OCI-LY7 (cell line): ENCODE results near the gene ANTKMT. TPM values are rescaled to one million over a fixed set of nuclear protein-coding genes. Genes with fewer than 3 reads are reported as not detected.

Source experiments
- BruUV-seq: library from RNA; stranded (reverse); fragments of 400-500 nt; replicated peaks from 2 replicates; lab custom pipeline; 2021; lab: Mats Ljungman, UMichigan
- CTCF ChIA-PET: fragments of 300-600 bp; sonication (Branson Sonifier 250); formaldehyde crosslinking; loops from one replicate; lab custom pipeline; 2022; ENCODE audit warnings: antibody characterized with exemption; ENCODE audit not compliant: unreplicated experiment; lab: Charles Lee
- POLR2A ChIA-PET: fragments of 300-600 bp; sonication (Branson Sonifier 250); formaldehyde crosslinking; loops from one replicate; lab custom pipeline; 2022; ENCODE audit warnings: antibody characterized with exemption; lab: Charles Lee
- DNase-seq: peaks from one replicate; pipeline ENCODE4 v3.0.0-alpha.2; 2015; ENCODE audit warnings: low spot score
- H2AFZ ChIP-seq: fragments of 200-600 bp; sonication (generic), shearing (Covaris generic); 2 replicates; pipeline ENCODE4 v1.6.1; 2014; ENCODE audit warnings: mild to moderate bottlenecking, antibody characterized with exemption, low read length, moderate library complexity
- H3K27ac ChIP-seq: fragments of 200-600 bp; sonication (generic); 2 replicates; pipeline ENCODE4 v1.5.1; 2014; ENCODE audit warnings: mixed run types, low read depth, mild to moderate bottlenecking, moderate library complexity, low read length, inconsistent platforms; ENCODE audit not compliant: poor library complexity, severe bottlenecking
- H3K36me3 ChIP-seq: fragments of 200-600 bp; sonication (generic); 2 replicates; pipeline ENCODE4 v1.6.1; 2014; ENCODE audit warnings: mild to moderate bottlenecking, antibody characterized with exemption, low read length, moderate library complexity, mixed read lengths; ENCODE audit not compliant: insufficient read depth
- H3K4me1 ChIP-seq: fragments of 200-600 bp; sonication (generic); 2 replicates; pipeline ENCODE4 v1.5.1; 2014; ENCODE audit warnings: mild to moderate bottlenecking, low read length; ENCODE audit not compliant: insufficient read depth, poor library complexity, severe bottlenecking
- H3K4me2 ChIP-seq: fragments of 200-600 bp; sonication (generic); 2 replicates; pipeline ENCODE4 v1.6.1; 2014; ENCODE audit warnings: mild to moderate bottlenecking, low read length
- H3K4me3 ChIP-seq: fragments of 200-600 bp; sonication (generic); 2 replicates; pipeline ENCODE4 v1.5.1; 2014; ENCODE audit warnings: mild to moderate bottlenecking, low read depth, low read length; ENCODE audit not compliant: poor library complexity, severe bottlenecking
- H3K79me2 ChIP-seq: fragments of 200-600 bp; sonication (generic); 2 replicates; pipeline ENCODE4 v1.6.1; 2016; ENCODE audit warnings: low read depth, mild to moderate bottlenecking, low read length, moderate library complexity, mixed read lengths; ENCODE audit not compliant: insufficient read depth
- H3K9me2 ChIP-seq: fragments of 200-600 bp; sonication (generic); 2 replicates; pipeline ENCODE4 v1.6.1; 2016; ENCODE audit warnings: mild to moderate bottlenecking, low read length, mixed read lengths; ENCODE audit not compliant: insufficient read depth
- H3K9me3 ChIP-seq: fragments of 200-600 bp; sonication (generic); 2 replicates; pipeline ENCODE4 v1.6.1; 2014; ENCODE audit warnings: mild to moderate bottlenecking, mixed run types, low read length, mixed read lengths
- H4K20me1 ChIP-seq: fragments of 200-600 bp; sonication (generic); 2 replicates; pipeline ENCODE4 v1.6.1; 2014; ENCODE audit warnings: mild to moderate bottlenecking, antibody characterized with exemption, low read length, moderate library complexity, mixed read lengths; ENCODE audit not compliant: insufficient read depth
- CTCF ChIP-seq: fragments of 200-600 bp; sonication (generic); conservative IDR thresholded peaks from 2 replicates; pipeline ENCODE4 v1.5.1; 2014; ENCODE audit warnings: mild to moderate bottlenecking, antibody characterized with exemption, low read length, moderate library complexity, mixed read lengths
- EZH2phosphoT487 ChIP-seq: fragments of 200-600 bp; sonication (generic); IDR thresholded peaks from 2 replicates; pipeline ENCODE4 v1.6.1; 2018; ENCODE audit warnings: low read depth, borderline replicate concordance, mild to moderate bottlenecking, mixed run types, antibody characterized with exemption, low read length, moderate library complexity, mixed read lengths
- intact Hi-C: fragments of 100-400 bp; cut with micrococcal nuclease; formaldehyde crosslinking; loops from one replicate; pipeline ENCODE4 v1.10.0; 2022; ENCODE audit not compliant: unreplicated experiment
- microRNA-seq: library from miRNA; unstranded; fragments of <30 nt; microRNA quantifications from one replicate; pipeline ENCODE4 v1.2.0, GENCODE V29; 2022; ENCODE audit warnings: borderline replicate concordance
- small RNA-seq: library from RNA; depleted of rRNA; stranded (forward); fragments of <200 nt; gene quantifications from one replicate; pipeline ENCODE3, GENCODE V24; 2014
- total RNA-seq, 2 experiments: library from RNA; depleted of rRNA in 1 of 2; stranded (reverse); fragments of >200 nt in 1 of 2; shearing (Covaris generic) in 1 of 2; gene quantifications; 2 replicates each; pipeline ENCODE4 v1.2.3, GENCODE V29; 2014 to 2022

Gene ANTKMT
- total RNA-seq, 2 experiments from 2014 or later = 46.5 to 51.3 TPM

- no TSS peak for BruUV-seq
- CTCF ChIA-PET = no interaction called here
Measured at GRCh38 chr16:769934-770333, 49.0 kb downstream of the ANTKMT start.

GRCh38 chr16:770411-770810 is 49.5 kb downstream of the ANTKMT start:
- Histone ChIP-seq H3K4me3 (no peak overlapping the region), H3K9me3 (no peaks in the 10 kb centered on the region), H3K79me2 (no peaks in the 10 kb centered on the region), H2AFZ (no peak overlapping the region), H3K27ac (no peak overlapping the region), H3K36me3 (no peaks in the 10 kb centered on the region), H4K20me1 (no peaks in the 10 kb centered on the region), H3K4me2 (no peak overlapping the region), H3K9me2 (no peaks in the 10 kb centered on the region), H3K4me1 (no peaks in the 10 kb centered on the region)
- intact Hi-C loops = no loop called here
- no peak for DNase-seq
- POLR2A ChIA-PET = no interaction called here
- CTCF ChIA-PET = no interaction called here
- no TSS peak for BruUV-seq
- TF ChIP-seq EZH2phosphoT487 = no peak
- TF ChIP-seq CTCF = no peak

More at GRCh38 chr16:769934-770333, 49.0 kb downstream of the ANTKMT start:
- intact Hi-C loops = no loop called here
- no peaks in the 10 kb centered on the region for H3K9me3 ChIP-seq
- H3K4me2 ChIP-seq = no peak overlapping the region
- POLR2A ChIA-PET = no interaction called here
- H3K4me1 ChIP-seq = no peaks in the 10 kb centered on the region
- H3K36me3 ChIP-seq = no peaks in the 10 kb centered on the region
- no peak overlapping the region for H2AFZ ChIP-seq
- no peak overlapping the region for H3K4me3 ChIP-seq
- TF ChIP-seq EZH2phosphoT487 = no peak
- TF ChIP-seq CTCF = no peak
- no peak for DNase-seq
- H3K27ac ChIP-seq = no peak overlapping the region
- no peaks in the 10 kb centered on the region for H3K9me2 ChIP-seq
- no peaks in the 10 kb centered on the region for H3K79me2 ChIP-seq
- no peaks in the 10 kb centered on the region for H4K20me1 ChIP-seq

Small RNA genes within 50 kb of the gene (microRNA-seq; reads per million reads assigned to microRNA genes)
- not detected for gene MIR662

Small RNA genes within 50 kb of the gene (small RNA-seq; reads per million reads assigned to genes)
- gene MIR662 = not detected

Other genes starting within 250 kb of the ANTKMT start
- 23.1 and 32.9 TPM in 2 replicates for gene CAPN15, start 193.4 kb upstream of the ANTKMT start, total RNA-seq (2014; rRNA removed; shearing (Covaris generic))
- gene CAPN15, start 193.4 kb upstream of the ANTKMT start, total RNA-seq (2022) = 43.9 and 54.0 TPM in 2 replicates
- gene PRR35, start 160.8 kb upstream of the ANTKMT start, total RNA-seq (2014; rRNA removed; shearing (Covaris generic)) = not detected in 2 replicates
- gene PRR35, start 160.8 kb upstream of the ANTKMT start, total RNA-seq (2022) = not detected in 2 replicates
- 3.7 and 4.2 TPM in 2 replicates for gene NHLRC4, start 154.1 kb upstream of the ANTKMT start, total RNA-seq (2014; rRNA removed; shearing (Covaris generic))
- gene NHLRC4, start 154.1 kb upstream of the ANTKMT start, total RNA-seq (2022) = 2.5 and 2.6 TPM in 2 replicates
- 32.3 and 39.0 TPM in 2 replicates for gene PIGQ, start 151.2 kb upstream of the ANTKMT start, total RNA-seq (2014; rRNA removed; shearing (Covaris generic))
- gene PIGQ, start 151.2 kb upstream of the ANTKMT start, total RNA-seq (2022) = 51.4 and 54.2 TPM in 2 replicates
- gene RAB40C, start 131.1 kb upstream of the ANTKMT start, total RNA-seq (2014; rRNA removed; shearing (Covaris generic)) = 18.2 and 20.9 TPM in 2 replicates
- gene RAB40C, start 131.1 kb upstream of the ANTKMT start, total RNA-seq (2022) = 18.3 and 19.3 TPM in 2 replicates
- 0.46 and 0.47 TPM in 2 replicates for gene WFIKKN1, start 90.2 kb upstream of the ANTKMT start, total RNA-seq (2014; rRNA removed; shearing (Covaris generic))
- 0.81 and 1.2 TPM in 2 replicates for gene WFIKKN1, start 90.2 kb upstream of the ANTKMT start, total RNA-seq (2022)
- 135 and 152 TPM in 2 replicates for gene METTL26, start 84.8 kb upstream of the ANTKMT start, total RNA-seq (2014; rRNA removed; shearing (Covaris generic))
- gene METTL26, start 84.8 kb upstream of the ANTKMT start, total RNA-seq (2022) = 83.9 and 99.0 TPM in 2 replicates
- 62.8 and 63.2 TPM in 2 replicates for gene MCRIP2, start 79.3 kb upstream of the ANTKMT start, total RNA-seq (2014; rRNA removed; shearing (Covaris generic))
- 47.8 and 64.1 TPM in 2 replicates for gene MCRIP2, start 79.3 kb upstream of the ANTKMT start, total RNA-seq (2022)
- 77.6 and 110 TPM in 2 replicates for gene WDR90, start 71.8 kb upstream of the ANTKMT start, total RNA-seq (2014; rRNA removed; shearing (Covaris generic))
- 143 and 153 TPM in 2 replicates for gene WDR90, start 71.8 kb upstream of the ANTKMT start, total RNA-seq (2022)
- 129 and 136 TPM in 2 replicates for gene RHOT2, start 53.0 kb upstream of the ANTKMT start, total RNA-seq (2014; rRNA removed; shearing (Covaris generic))
- 129 and 133 TPM in 2 replicates for gene RHOT2, start 53.0 kb upstream of the ANTKMT start, total RNA-seq (2022)
- gene RHBDL1, start 45.5 kb upstream of the ANTKMT start, total RNA-seq (2014; rRNA removed; shearing (Covaris generic)) = 3.8 and 4.2 TPM in 2 replicates
- gene RHBDL1, start 45.5 kb upstream of the ANTKMT start, total RNA-seq (2022) = 3.6 and 4.2 TPM in 2 replicates
- gene STUB1, start 40.7 kb upstream of the ANTKMT start, total RNA-seq (2014; rRNA removed; shearing (Covaris generic)) = 85.5 and 111 TPM in 2 replicates
- 72.4 and 78.6 TPM in 2 replicates for gene STUB1, start 40.7 kb upstream of the ANTKMT start, total RNA-seq (2022)
- 70.6 and 82.3 TPM in 2 replicates for gene JMJD8, start 36.8 kb upstream of the ANTKMT start, total RNA-seq (2014; rRNA removed; shearing (Covaris generic))
- 46.8 and 48.7 TPM in 2 replicates for gene JMJD8, start 36.8 kb upstream of the ANTKMT start, total RNA-seq (2022)
- gene WDR24, start 30.7 kb upstream of the ANTKMT start, total RNA-seq (2014; rRNA removed; shearing (Covaris generic)) = 10.3 and 11.6 TPM in 2 replicates
- 24.0 and 28.9 TPM in 2 replicates for gene WDR24, start 30.7 kb upstream of the ANTKMT start, total RNA-seq (2022)
- 0.16 and 0.28 TPM in 2 replicates for gene FBXL16, start 15.3 kb upstream of the ANTKMT start, total RNA-seq (2014; rRNA removed; shearing (Covaris generic))
- 0.42 and 0.52 TPM in 2 replicates for gene FBXL16, start 15.3 kb upstream of the ANTKMT start, total RNA-seq (2022)
- gene METRN, start 6.0 kb upstream of the ANTKMT start, total RNA-seq (2014; rRNA removed; shearing (Covaris generic)) = 9.5 and 15.9 TPM in 2 replicates
- gene METRN, start 6.0 kb upstream of the ANTKMT start, total RNA-seq (2022) = 12.2 and 14.4 TPM in 2 replicates
- 25.8 and 35.9 TPM in 2 replicates for gene CCDC78, start 5.3 kb downstream of the ANTKMT start, total RNA-seq (2014; rRNA removed; shearing (Covaris generic))
- 52.6 and 57.9 TPM in 2 replicates for gene CCDC78, start 5.3 kb downstream of the ANTKMT start, total RNA-seq (2022)
- 28.1 and 30.8 TPM in 2 replicates for gene HAGHL, start 6.0 kb downstream of the ANTKMT start, total RNA-seq (2014; rRNA removed; shearing (Covaris generic))
- 56.3 and 57.9 TPM in 2 replicates for gene HAGHL, start 6.0 kb downstream of the ANTKMT start, total RNA-seq (2022)
- gene CIAO3, start 19.9 kb downstream of the ANTKMT start, total RNA-seq (2014; rRNA removed; shearing (Covaris generic)) = 142 and 169 TPM in 2 replicates
- 156 and 173 TPM in 2 replicates for gene CIAO3, start 19.9 kb downstream of the ANTKMT start, total RNA-seq (2022)
- 0.13 TPM in 1 of 2 replicates, not detected in the other for gene MSLN, start 39.6 kb downstream of the ANTKMT start, total RNA-seq (2014; rRNA removed; shearing (Covaris generic))
- 0.30 and 0.44 TPM in 2 replicates for gene MSLN, start 39.6 kb downstream of the ANTKMT start, total RNA-seq (2022)
- 51.4 and 64.1 TPM in 2 replicates for gene RPUSD1, start 67.2 kb downstream of the ANTKMT start, total RNA-seq (2014; rRNA removed; shearing (Covaris generic))
- 42.1 and 48.6 TPM in 2 replicates for gene RPUSD1, start 67.2 kb downstream of the ANTKMT start, total RNA-seq (2022)
- gene CHTF18, start 67.5 kb downstream of the ANTKMT start, total RNA-seq (2014; rRNA removed; shearing (Covaris generic)) = 98.9 and 125 TPM in 2 replicates
- 145 and 146 TPM in 2 replicates for gene CHTF18, start 67.5 kb downstream of the ANTKMT start, total RNA-seq (2022)
- not detected in 2 replicates for gene GNG13, start 79.6 kb downstream of the ANTKMT start, total RNA-seq (2014; rRNA removed; shearing (Covaris generic))
- not detected in 2 replicates for gene GNG13, start 79.6 kb downstream of the ANTKMT start, total RNA-seq (2022)
- 5.8 and 17.0 TPM in 2 replicates for gene LMF1, start 249.8 kb downstream of the ANTKMT start, total RNA-seq (2014; rRNA removed; shearing (Covaris generic))
- 31.4 and 32.8 TPM in 2 replicates for gene LMF1, start 249.8 kb downstream of the ANTKMT start, total RNA-seq (2022)